ENCODE results near the gene ARHGAP36. TPM values are rescaled to one million over a fixed set of nuclear protein-coding genes. Genes with fewer than 3 reads are reported as not detected.

The ARHGAP36 gene
- total RNA-seq, 1 experiment from 2014 or later: 0.52 TPM

- TF ChIP-seq E2F5 (CRISPR knock-in tag; IDR thresholded peaks at IDR 0.05): no peak
- TF ChIP-seq ZNF416 (CRISPR knock-in tag; IDR thresholded peaks at IDR 0.05): no peak
- no peak for TF ChIP-seq MYBL2 (CRISPR knock-in tag; IDR thresholded peaks at IDR 0.05)
- no peak for TF ChIP-seq RORB (CRISPR knock-in tag; IDR thresholded peaks at IDR 0.05)
- TF ChIP-seq TCF7 (CRISPR knock-in tag; IDR thresholded peaks at IDR 0.05; ENCODE audit: low read depth): no peak
- TF ChIP-seq, protein P1, sequence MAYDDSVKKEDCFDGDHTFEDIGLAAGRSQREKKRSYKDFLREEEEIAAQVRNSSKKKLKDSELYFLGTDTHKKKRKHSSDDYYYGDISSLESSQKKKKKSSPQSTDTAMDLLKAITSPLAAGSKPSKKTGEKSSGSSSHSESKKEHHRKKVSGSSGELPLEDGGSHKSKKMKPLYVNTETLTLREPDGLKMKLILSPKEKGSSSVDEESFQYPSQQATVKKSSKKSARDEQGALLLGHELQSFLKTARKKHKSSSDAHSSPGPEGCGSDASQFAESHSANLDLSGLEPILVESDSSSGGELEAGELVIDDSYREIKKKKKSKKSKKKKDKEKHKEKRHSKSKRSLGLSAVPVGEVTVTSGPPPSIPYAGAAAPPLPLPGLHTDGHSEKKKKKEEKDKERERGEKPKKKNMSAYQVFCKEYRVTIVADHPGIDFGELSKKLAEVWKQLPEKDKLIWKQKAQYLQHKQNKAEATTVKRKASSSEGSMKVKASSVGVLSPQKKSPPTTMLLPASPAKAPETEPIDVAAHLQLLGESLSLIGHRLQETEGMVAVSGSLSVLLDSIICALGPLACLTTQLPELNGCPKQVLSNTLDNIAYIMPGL (CRISPR knock-in tag; IDR thresholded peaks at IDR 0.05): no peak
These were observed 23.9 kb downstream of the ARHGAP36 start (continued) for GRCh38 chrX:131081772-131082740.

DNA sequence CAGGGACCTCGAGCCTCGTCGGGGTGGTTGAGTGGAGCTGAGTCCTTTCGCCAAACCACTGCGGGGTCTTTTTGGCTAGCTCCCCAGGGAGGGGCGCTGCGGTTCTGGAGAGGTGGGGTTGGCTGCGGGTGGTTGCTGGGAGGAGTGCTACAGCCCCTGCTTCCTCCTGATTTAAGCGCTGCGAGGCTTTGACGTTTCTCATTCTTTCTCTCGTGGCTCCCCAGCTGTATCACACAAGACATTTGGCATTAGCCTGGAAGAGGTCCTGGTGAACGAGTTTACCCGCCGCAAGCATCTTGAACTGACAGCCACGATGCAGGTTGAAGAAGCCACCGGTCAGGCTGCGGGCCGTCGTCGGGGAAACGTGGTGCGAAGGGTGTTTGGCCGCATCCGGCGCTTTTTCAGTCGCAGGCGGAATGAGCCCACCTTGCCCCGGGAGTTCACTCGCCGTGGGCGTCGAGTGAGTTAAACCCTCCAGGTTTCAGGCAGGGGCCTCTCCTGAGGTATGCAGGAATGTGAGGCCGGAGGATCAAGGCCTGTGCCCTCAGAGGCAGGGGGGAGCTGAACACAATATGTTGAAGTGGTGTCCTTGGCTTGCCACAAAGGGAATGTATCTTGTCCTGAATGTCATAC lies 25.5 kb downstream of the ARHGAP36 start:
- ATAC-seq (peak; percentile 19), DNase-seq (ENCODE audit: low spot score) (peak; percentile 17)
- Mint-ChIP-seq H3K4me3 (peak overlapping the region; percentile 77), H3K4me1 (peaks cover 31% of the 10 kb centered on the region), H3K9me3 (peaks cover 15% of the 10 kb centered on the region), H3K36me3 (peaks cover 6% of the 10 kb centered on the region; the same call in 1 of the 2 replicates), H3K27ac (no peak overlapping the region), H3K27me3 (ENCODE audit: low read depth) (peaks cover 100% of the 10 kb centered on the region)
- POLR2A ChIA-PET: no interaction called here
- CTCF ChIA-PET: interaction anchor here (0.8 to 2.6 kb wide), 2 partner anchors 11 to 15 kb away, joined by 3 to 25 read pairs; no protein-coding TSS in a partner anchor
- TF ChIP-seq EMX1 (CRISPR knock-in tag; IDR thresholded peaks at IDR 0.05) (no peak), TEAD4 (CRISPR knock-in tag; IDR thresholded peaks at IDR 0.05) (0 out of 2 replicates have a peak, but pooled peaks have one; percentile 32), ERG (CRISPR knock-in tag; IDR thresholded peaks at IDR 0.05) (no peak), KAT7 (CRISPR knock-in tag; IDR thresholded peaks at IDR 0.05; ENCODE audit: borderline replicate concordance) (no peak), ATF6 (CRISPR knock-in tag; IDR thresholded peaks at IDR 0.05) (no peak), ELF4 (CRISPR knock-in tag; IDR thresholded peaks at IDR 0.05; ENCODE audit: low read depth) (no peak), ZNF423 (CRISPR knock-in tag; IDR thresholded peaks at IDR 0.05) (no peak), FOXK1 (CRISPR knock-in tag; IDR thresholded peaks at IDR 0.05) (no peak), TEAD1 (CRISPR knock-in tag; IDR thresholded peaks at IDR 0.05) (0 out of 2 replicates have a peak, but pooled peaks have one; percentile 18), JUN (CRISPR knock-in tag; IDR thresholded peaks at IDR 0.05) (no peak), NFYB (CRISPR knock-in tag; conservative IDR thresholded peaks at IDR 0.05; ENCODE audit: low read depth) (no peak), JAZF1 (CRISPR knock-in tag; IDR thresholded peaks at IDR 0.05) (no peak), RORB (CRISPR knock-in tag; IDR thresholded peaks at IDR 0.05) (no peak), PRRX2 (CRISPR knock-in tag; IDR thresholded peaks at IDR 0.05) (no peak)
- TF ChIP-seq, protein P2, sequence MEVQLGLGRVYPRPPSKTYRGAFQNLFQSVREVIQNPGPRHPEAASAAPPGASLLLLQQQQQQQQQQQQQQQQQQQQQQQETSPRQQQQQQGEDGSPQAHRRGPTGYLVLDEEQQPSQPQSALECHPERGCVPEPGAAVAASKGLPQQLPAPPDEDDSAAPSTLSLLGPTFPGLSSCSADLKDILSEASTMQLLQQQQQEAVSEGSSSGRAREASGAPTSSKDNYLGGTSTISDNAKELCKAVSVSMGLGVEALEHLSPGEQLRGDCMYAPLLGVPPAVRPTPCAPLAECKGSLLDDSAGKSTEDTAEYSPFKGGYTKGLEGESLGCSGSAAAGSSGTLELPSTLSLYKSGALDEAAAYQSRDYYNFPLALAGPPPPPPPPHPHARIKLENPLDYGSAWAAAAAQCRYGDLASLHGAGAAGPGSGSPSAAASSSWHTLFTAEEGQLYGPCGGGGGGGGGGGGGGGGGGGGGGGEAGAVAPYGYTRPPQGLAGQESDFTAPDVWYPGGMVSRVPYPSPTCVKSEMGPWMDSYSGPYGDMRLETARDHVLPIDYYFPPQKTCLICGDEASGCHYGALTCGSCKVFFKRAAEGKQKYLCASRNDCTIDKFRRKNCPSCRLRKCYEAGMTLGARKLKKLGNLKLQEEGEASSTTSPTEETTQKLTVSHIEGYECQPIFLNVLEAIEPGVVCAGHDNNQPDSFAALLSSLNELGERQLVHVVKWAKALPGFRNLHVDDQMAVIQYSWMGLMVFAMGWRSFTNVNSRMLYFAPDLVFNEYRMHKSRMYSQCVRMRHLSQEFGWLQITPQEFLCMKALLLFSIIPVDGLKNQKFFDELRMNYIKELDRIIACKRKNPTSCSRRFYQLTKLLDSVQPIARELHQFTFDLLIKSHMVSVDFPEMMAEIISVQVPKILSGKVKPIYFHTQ (CRISPR knock-in tag; IDR thresholded peaks at IDR 0.05): no peak
- TF ChIP-seq, protein P3, sequence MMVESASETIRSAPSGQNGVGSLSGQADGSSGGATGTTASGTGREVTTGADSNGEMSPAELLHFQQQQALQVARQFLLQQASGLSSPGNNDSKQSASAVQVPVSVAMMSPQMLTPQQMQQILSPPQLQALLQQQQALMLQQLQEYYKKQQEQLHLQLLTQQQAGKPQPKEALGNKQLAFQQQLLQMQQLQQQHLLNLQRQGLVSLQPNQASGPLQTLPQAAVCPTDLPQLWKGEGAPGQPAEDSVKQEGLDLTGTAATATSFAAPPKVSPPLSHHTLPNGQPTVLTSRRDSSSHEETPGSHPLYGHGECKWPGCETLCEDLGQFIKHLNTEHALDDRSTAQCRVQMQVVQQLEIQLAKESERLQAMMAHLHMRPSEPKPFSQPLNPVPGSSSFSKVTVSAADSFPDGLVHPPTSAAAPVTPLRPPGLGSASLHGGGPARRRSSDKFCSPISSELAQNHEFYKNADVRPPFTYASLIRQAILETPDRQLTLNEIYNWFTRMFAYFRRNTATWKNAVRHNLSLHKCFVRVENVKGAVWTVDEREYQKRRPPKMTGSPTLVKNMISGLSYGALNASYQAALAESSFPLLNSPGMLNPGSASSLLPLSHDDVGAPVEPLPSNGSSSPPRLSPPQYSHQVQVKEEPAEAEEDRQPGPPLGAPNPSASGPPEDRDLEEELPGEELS (CRISPR knock-in tag; IDR thresholded peaks at IDR 0.05): no peak
- TF ChIP-seq, protein P4, sequence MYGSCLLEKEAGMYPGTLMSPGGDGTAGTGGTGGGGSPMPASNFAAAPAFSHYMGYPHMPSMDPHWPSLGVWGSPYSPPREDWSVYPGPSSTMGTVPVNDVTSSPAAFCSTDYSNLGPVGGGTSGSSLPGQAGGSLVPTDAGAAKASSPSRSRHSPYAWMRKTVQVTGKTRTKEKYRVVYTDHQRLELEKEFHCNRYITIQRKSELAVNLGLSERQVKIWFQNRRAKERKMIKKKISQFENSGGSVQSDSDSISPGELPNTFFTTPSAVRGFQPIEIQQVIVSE (CRISPR knock-in tag; IDR thresholded peaks at IDR 0.05; ENCODE audit: borderline replicate concordance): no peak
- TF ChIP-seq, protein P5, sequence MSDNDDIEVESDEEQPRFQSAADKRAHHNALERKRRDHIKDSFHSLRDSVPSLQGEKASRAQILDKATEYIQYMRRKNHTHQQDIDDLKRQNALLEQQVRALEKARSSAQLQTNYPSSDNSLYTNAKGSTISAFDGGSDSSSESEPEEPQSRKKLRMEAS (CRISPR knock-in tag; IDR thresholded peaks at IDR 0.05): peak; percentile 83
